Endodermal cell (in vitro differentiated cells): ENCODE measurements around the gene STRA8. TPM values are rescaled to one million over a fixed set of nuclear protein-coding genes. Genes with fewer than 3 reads are reported as not detected.

Experiments used
- DNase-seq: peaks from one replicate; pipeline ENCODE4 v3.0.0-alpha.2; 2017
- H3K27ac ChIP-seq: 2 replicates; pipeline ENCODE4 v1.5.1; 2013; ENCODE audit warnings: mild to moderate bottlenecking, low read depth, low read length, moderate library complexity
- H3K27me3 ChIP-seq: 2 replicates; pipeline ENCODE4 v1.6.1; 2013; ENCODE audit warnings: mild to moderate bottlenecking, low read length, moderate library complexity; ENCODE audit not compliant: insufficient read depth, control insufficient read depth, poor library complexity, severe bottlenecking
- H3K36me3 ChIP-seq: 2 replicates; pipeline ENCODE4 v1.7.0; 2013; ENCODE audit warnings: mild to moderate bottlenecking, low read length, moderate library complexity; ENCODE audit not compliant: control insufficient read depth, insufficient read depth
- H3K4me1 ChIP-seq: one replicate; pipeline ENCODE4 v1.7.0; 2013; ENCODE audit warnings: low read length; ENCODE audit not compliant: control insufficient read depth, insufficient read depth
- H3K4me3 ChIP-seq: 2 replicates; pipeline ENCODE4 v1.5.1; 2013; ENCODE audit warnings: mild to moderate bottlenecking, low read length, moderate library complexity
- H3K9ac ChIP-seq: 2 replicates; pipeline ENCODE4 v1.6.1; 2013; ENCODE audit warnings: mild to moderate bottlenecking, low read length, moderate library complexity; ENCODE audit not compliant: poor library complexity, severe bottlenecking; ENCODE audit errors: extremely low read depth
- H3K9me3 ChIP-seq: 2 replicates; pipeline ENCODE4 v1.6.1; 2013; ENCODE audit warnings: mild to moderate bottlenecking, low read length, moderate library complexity; ENCODE audit not compliant: control insufficient read depth
- H3K27ac Mint-ChIP-seq: 2 replicates; pipeline ENCODE4 v1.8.0; 2020; ENCODE audit warnings: mixed read lengths
- H3K27me3 Mint-ChIP-seq: 2 replicates; pipeline ENCODE4 v1.8.0; 2021; ENCODE audit warnings: mild to moderate bottlenecking, mixed read lengths; ENCODE audit not compliant: insufficient read depth
- H3K36me3 Mint-ChIP-seq: 2 replicates; pipeline ENCODE4 v1.8.0; 2020; ENCODE audit warnings: low read depth, mixed read lengths
- H3K4me1 Mint-ChIP-seq: 2 replicates; pipeline ENCODE4 v1.8.0; 2020; ENCODE audit warnings: mixed read lengths
- H3K4me3 Mint-ChIP-seq: 2 replicates; pipeline ENCODE4 v1.8.0; 2020; ENCODE audit warnings: mild to moderate bottlenecking, moderate library complexity, mixed read lengths
- H3K9me3 Mint-ChIP-seq: 2 replicates; pipeline ENCODE4 v1.8.0; 2020; ENCODE audit warnings: mild to moderate bottlenecking, mixed read lengths
- WGBS, 2 experiments: methylation state at CpG; one replicate each; pipeline versions ENCODE4 v1.1.5 to v1.1.7; 2013; ENCODE audit warnings: missing lambda C conversion rate in 2 of 2, mixed read lengths in 1 of 2; ENCODE audit not compliant: insufficient coverage in 1 of 2, insufficient read length in 1 of 2; 5-methylcytosine and 5-hydroxymethylcytosine counted together
- total RNA-seq, 2 donors: library from RNA; stranded (reverse); fragmentation: NEBNext Ultra II Directional in 1 of 2; extraction: Animal tissue kit (Norgen Biotek cat#: 25700) in 1 of 2; gene quantifications; 2 replicates in 1 of 2; 3 replicates in 1 of 2; pipeline ENCODE4 v1.2.1, GENCODE V29; 2021
- TF ChIP-seq, protein P1 (sequence below): fragments of 200-600 bp; sonication (generic); conservative IDR thresholded peaks from 2 replicates; pipeline ENCODE4 v1.5.0; 2021; ENCODE audit warnings: antibody characterized with exemption, mild to moderate bottlenecking

The STRA8 gene
- total RNA-seq, 2 donors from 2014 or later = not detected

GRCh38 chr7:135189221-135189662 lies 44.4 kb upstream of the STRA8 start:
- Histone ChIP-seq H3K9me3 (no peaks in the 10 kb centered on the region), H3K9ac (no peak overlapping the region), H3K36me3 (peaks cover 22% of the 10 kb centered on the region), H3K4me1 (no peaks in the 10 kb centered on the region), H3K27ac (no peak overlapping the region), H3K4me3 (no peak overlapping the region), H3K27me3 (no peaks in the 10 kb centered on the region)
- Mint-ChIP-seq H3K27me3 (no peaks in the 10 kb centered on the region), H3K9me3 (no peaks in the 10 kb centered on the region), H3K4me1 (no peaks in the 10 kb centered on the region), H3K27ac (no peak overlapping the region), H3K36me3 (peaks cover 50% of the 10 kb centered on the region), H3K4me3 (no peak overlapping the region)
- TF ChIP-seq, protein P1, sequence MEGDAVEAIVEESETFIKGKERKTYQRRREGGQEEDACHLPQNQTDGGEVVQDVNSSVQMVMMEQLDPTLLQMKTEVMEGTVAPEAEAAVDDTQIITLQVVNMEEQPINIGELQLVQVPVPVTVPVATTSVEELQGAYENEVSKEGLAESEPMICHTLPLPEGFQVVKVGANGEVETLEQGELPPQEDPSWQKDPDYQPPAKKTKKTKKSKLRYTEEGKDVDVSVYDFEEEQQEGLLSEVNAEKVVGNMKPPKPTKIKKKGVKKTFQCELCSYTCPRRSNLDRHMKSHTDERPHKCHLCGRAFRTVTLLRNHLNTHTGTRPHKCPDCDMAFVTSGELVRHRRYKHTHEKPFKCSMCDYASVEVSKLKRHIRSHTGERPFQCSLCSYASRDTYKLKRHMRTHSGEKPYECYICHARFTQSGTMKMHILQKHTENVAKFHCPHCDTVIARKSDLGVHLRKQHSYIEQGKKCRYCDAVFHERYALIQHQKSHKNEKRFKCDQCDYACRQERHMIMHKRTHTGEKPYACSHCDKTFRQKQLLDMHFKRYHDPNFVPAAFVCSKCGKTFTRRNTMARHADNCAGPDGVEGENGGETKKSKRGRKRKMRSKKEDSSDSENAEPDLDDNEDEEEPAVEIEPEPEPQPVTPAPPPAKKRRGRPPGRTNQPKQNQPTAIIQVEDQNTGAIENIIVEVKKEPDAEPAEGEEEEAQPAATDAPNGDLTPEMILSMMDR = no peak
- WGBS, 2 experiments = 93 to 100% methylated on average over 6 of the region's 6 CpGs
- no peak for DNase-seq

DNA sequence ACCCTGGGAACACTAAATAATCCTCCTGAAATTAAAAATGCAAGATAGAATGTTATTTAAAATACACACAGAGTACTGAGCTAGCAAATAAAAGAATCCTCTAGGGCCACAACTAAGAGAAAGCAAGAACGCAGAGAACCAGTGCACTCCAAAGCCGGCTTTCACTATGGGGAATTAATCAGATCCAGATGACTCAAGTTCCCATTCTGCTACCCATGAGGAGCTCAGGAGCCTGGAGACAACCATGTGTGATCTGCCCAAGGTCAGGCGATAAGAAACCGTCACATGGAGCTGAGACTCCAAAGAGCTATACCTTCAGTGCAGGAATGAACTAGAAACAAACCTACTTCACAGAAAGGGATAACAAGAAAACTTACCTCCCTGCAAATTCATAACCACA lies 43.7 kb upstream of the STRA8 start:
- Histone ChIP-seq H3K27ac (no peak overlapping the region), H3K9me3 (no peaks in the 10 kb centered on the region), H3K27me3 (no peaks in the 10 kb centered on the region), H3K9ac (no peak overlapping the region), H3K4me3 (no peak overlapping the region), H3K4me1 (no peaks in the 10 kb centered on the region), H3K36me3 (peaks cover 22% of the 10 kb centered on the region)
- Mint-ChIP-seq H3K27me3 (no peaks in the 10 kb centered on the region), H3K4me1 (no peaks in the 10 kb centered on the region), H3K36me3 (peaks cover 50% of the 10 kb centered on the region), H3K4me3 (no peak overlapping the region), H3K27ac (no peak overlapping the region), H3K9me3 (no peaks in the 10 kb centered on the region)
- DNase-seq = no peak
- TF ChIP-seq, protein P1 = no peak
- 94 to 100% methylated on average over 2 to 4 of the region's 4 CpGs for WGBS, 2 experiments

DNA sequence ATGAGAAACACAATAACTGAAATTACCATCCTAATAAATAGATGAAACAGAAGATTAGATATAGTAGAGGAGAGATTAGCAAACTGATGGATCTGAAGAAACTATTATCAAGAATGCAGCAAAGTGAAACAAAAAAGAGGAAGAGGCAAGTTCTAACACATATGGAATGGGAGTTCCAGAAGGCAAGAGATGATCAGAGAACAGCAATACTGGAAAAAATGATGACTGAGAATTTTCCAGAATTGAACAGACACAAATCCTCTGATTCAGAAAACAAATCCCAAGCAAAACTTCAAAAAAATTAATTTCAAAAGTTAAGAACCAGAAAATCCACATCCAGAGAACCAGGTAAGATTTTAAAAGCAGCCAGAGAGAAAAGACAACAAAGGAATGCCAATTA lies 42.9 kb upstream of the STRA8 start:
- Histone ChIP-seq H3K27me3 (no peaks in the 10 kb centered on the region), H3K27ac (no peak overlapping the region), H3K36me3 (peaks cover 21% of the 10 kb centered on the region), H3K9ac (no peak overlapping the region), H3K4me1 (no peaks in the 10 kb centered on the region), H3K4me3 (no peak overlapping the region), H3K9me3 (no peaks in the 10 kb centered on the region)
- DNase-seq = no peak
- Mint-ChIP-seq H3K27me3 (no peaks in the 10 kb centered on the region), H3K4me1 (no peaks in the 10 kb centered on the region), H3K4me3 (no peak overlapping the region), H3K27ac (no peak overlapping the region), H3K9me3 (no peaks in the 10 kb centered on the region), H3K36me3 (peaks cover 48% of the 10 kb centered on the region)
- TF ChIP-seq, protein P1 = no peak
